Right lobe of liver (tissue), 4 donors: ENCODE results near the gene CMPK2.

Source experiments
- POLR2A ChIP-seq: fragments of 450-650 bp; IDR thresholded peaks from one replicate; pipeline ENCODE4 v1.6.1; 2017; ENCODE audit warnings: antibody characterized with exemption, mild to moderate bottlenecking
- TF ChIP-seq, protein P1 (sequence below), 4 donors: fragments of 200-600 bp in 3 of 4; fragments of 450-650 bp in 1 of 4; IDR thresholded peaks; one replicate each; pipeline versions ENCODE4 v1.5.1 to v1.8.0; 2016 to 2022; ENCODE audit warnings: antibody characterized with exemption in 4 of 4, mild to moderate bottlenecking in 2 of 4
- donor health status: DM: no; HTN: no; CAD: no.
- donor health status: DM: no; HTN: no; CAD: no.
- donor health status: DM: no; HTN: yes; CAD: no.

DNA sequence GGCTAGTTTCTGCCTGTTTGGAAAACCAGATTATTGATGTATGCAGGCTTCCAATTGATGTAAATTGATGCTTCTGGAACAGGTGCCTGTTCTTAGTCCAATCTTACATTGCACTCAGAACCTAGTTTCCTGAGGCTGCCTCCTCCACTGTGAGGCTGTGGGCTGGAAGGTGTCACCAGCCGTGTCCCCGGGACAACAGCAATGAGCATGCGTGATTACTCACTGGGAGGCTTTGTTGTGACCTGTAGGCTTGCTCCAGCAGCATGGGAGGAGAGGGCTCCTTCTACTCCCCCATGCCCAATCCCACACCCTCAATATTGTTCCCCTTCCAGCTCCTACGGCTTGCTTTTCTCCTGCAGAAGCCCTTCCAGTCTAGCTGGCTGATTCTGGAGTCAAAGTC, 23.0 kb upstream of the CMPK2 start:
- TF ChIP-seq, protein P1, sequence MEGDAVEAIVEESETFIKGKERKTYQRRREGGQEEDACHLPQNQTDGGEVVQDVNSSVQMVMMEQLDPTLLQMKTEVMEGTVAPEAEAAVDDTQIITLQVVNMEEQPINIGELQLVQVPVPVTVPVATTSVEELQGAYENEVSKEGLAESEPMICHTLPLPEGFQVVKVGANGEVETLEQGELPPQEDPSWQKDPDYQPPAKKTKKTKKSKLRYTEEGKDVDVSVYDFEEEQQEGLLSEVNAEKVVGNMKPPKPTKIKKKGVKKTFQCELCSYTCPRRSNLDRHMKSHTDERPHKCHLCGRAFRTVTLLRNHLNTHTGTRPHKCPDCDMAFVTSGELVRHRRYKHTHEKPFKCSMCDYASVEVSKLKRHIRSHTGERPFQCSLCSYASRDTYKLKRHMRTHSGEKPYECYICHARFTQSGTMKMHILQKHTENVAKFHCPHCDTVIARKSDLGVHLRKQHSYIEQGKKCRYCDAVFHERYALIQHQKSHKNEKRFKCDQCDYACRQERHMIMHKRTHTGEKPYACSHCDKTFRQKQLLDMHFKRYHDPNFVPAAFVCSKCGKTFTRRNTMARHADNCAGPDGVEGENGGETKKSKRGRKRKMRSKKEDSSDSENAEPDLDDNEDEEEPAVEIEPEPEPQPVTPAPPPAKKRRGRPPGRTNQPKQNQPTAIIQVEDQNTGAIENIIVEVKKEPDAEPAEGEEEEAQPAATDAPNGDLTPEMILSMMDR (IDR thresholded peaks at IDR 0.05), result no peak
- no peak for TF ChIP-seq POLR2A
